Fibroblast of lung (primary cell): Measurements from ENCODE around the gene SDK2.

ENCODE experiments used
- EZH2 ChIP-seq: IDR thresholded peaks from 2 replicates; pipeline ENCODE4 v1.5.1; 2012; ENCODE audit warnings: low read length, control low read depth, mild to moderate bottlenecking; ENCODE audit errors: missing control alignments
- TF ChIP-seq, protein P1 (sequence below), 2 donors: IDR thresholded peaks in 1 of 2; conservative IDR thresholded peaks in 1 of 2; 1 replicate in 1 of 2; 2 replicates in 1 of 2; pipeline ENCODE4 v1.5.1; 2011 to 2012; ENCODE audit warnings: low read length in 2 of 2, control low read depth in 1 of 2, inconsistent platforms in 1 of 2, low read depth in 1 of 2, mild to moderate bottlenecking in 1 of 2

DNA sequence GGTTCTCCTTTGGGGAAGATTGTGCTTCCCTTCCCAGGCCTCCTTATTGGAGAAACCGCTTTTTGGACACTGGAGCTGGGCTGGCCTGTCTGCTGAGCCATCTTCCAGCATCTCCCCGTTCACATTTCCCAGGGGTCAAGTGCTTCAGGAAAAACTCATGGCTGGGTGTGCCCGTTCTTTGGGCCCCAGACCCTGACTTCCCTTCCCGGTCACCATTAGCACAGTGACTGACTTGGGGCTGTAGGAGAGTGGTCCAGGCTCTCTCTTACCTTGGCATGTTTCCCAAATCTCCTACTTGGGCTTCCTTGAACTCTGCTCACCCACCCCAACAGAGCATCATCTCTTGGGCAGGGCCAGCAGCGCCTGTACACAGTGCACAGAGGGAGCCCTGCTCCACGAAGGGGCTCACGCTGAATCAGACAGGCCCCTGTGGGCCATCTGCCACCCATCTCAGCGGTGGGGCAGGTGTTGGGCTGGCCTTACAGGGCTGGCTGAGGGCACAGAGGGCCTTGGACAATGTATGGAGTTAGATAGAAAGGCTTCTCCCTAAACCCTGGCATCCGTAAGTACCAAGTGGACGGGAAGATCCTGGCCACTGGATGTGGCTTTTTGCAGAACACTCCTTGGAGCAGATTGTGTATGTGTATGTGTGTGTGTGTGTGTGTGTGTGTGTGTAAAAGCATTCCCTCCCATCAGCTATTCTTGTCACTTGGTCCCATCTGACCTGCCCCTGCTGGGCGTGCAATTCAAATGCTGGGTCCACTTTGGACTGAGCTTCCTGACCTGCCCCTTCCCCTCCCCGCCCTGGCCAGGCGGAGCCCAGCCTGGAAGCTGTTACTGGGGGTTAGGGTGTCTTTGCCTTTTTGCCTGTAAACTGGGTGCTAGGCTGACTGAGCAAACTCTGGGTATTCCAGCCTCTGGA lies 307.6 kb downstream of the SDK2 start:
- TF ChIP-seq, protein P1, sequence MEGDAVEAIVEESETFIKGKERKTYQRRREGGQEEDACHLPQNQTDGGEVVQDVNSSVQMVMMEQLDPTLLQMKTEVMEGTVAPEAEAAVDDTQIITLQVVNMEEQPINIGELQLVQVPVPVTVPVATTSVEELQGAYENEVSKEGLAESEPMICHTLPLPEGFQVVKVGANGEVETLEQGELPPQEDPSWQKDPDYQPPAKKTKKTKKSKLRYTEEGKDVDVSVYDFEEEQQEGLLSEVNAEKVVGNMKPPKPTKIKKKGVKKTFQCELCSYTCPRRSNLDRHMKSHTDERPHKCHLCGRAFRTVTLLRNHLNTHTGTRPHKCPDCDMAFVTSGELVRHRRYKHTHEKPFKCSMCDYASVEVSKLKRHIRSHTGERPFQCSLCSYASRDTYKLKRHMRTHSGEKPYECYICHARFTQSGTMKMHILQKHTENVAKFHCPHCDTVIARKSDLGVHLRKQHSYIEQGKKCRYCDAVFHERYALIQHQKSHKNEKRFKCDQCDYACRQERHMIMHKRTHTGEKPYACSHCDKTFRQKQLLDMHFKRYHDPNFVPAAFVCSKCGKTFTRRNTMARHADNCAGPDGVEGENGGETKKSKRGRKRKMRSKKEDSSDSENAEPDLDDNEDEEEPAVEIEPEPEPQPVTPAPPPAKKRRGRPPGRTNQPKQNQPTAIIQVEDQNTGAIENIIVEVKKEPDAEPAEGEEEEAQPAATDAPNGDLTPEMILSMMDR (conservative IDR thresholded peaks at IDR 0.05 in 1 of 2, IDR thresholded peaks at IDR 0.05 in 1 of 2; ENCODE audit: low read depth in 1 of 2, low read length in 2 of 2): no peak
- no peak for TF ChIP-seq EZH2
